Left kidney (tissue), 8 donors: ENCODE results near the gene ANGPTL4. TPM values are rescaled to one million over a fixed set of nuclear protein-coding genes. Genes with fewer than 3 reads are reported as not detected.
A peak's percentile ranks its signal among the peaks of the same experiment; 100 is the strongest.
"Not testable (repeated sequence)": the region's sequence is repeated elsewhere in the genome, so short reads cannot be mapped to it uniquely, and the experiment has no call there.

Experiments
- DNase-seq: peaks from one replicate; pipeline ENCODE4 v3.0.0-alpha.2; 2013
- long read RNA-seq, 8 donors: transcript quantifications; one replicate each; lab custom pipeline, GENCODE V29; 2026
- polyA plus RNA-seq: library from polyadenylated mRNA; unstranded; fragments of 120-200 nt; gene quantifications from one replicate; pipeline ENCODE4 v1.2.1, GENCODE V29; 2013; ENCODE audit not compliant: insufficient read length

The ANGPTL4 gene, protein sequence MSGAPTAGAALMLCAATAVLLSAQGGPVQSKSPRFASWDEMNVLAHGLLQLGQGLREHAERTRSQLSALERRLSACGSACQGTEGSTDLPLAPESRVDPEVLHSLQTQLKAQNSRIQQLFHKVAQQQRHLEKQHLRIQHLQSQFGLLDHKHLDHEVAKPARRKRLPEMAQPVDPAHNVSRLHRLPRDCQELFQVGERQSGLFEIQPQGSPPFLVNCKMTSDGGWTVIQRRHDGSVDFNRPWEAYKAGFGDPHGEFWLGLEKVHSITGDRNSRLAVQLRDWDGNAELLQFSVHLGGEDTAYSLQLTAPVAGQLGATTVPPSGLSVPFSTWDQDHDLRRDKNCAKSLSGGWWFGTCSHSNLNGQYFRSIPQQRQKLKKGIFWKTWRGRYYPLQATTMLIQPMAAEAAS
- 3.6 TPM for polyA plus RNA-seq
- long read RNA-seq, donor 1, partial matches to known transcripts, result 16 of 17 reads
- long read RNA-seq, donor 1, other reads (novel, unspliced or antisense), result 0 of 17 reads
- long read RNA-seq, donor 2, partial matches to known transcripts, result 0 of 2 reads
- long read RNA-seq, donor 2, other reads (novel, unspliced or antisense), result 0 of 2 reads
- long read RNA-seq, donor 3, partial matches to known transcripts, result 0 of 9 reads
- long read RNA-seq, donor 3, other reads (novel, unspliced or antisense), result 8 of 9 reads
- long read RNA-seq, donor 4, result 0 reads
- long read RNA-seq, donor 5, partial matches to known transcripts, result 0 of 33 reads
- long read RNA-seq, donor 5, other reads (novel, unspliced or antisense), result 33 of 33 reads
- long read RNA-seq, donor 6, partial matches to known transcripts, result 6 of 22 reads
- long read RNA-seq, donor 6, other reads (novel, unspliced or antisense), result 15 of 22 reads
- long read RNA-seq, donor 7, partial matches to known transcripts, result 0 of 1 reads
- long read RNA-seq, donor 7, other reads (novel, unspliced or antisense), result 0 of 1 reads
- long read RNA-seq, donor 8, result 0 reads

- peak; percentile 39 for DNase-seq
These were observed at the start of gene ANGPTL4 for GRCh38 chr19:8363803-8364771. ANGPTL4 (plus strand) TSS chr19:8364155; CDS start chr19:8364322, 167 bp downstream.

DNA sequence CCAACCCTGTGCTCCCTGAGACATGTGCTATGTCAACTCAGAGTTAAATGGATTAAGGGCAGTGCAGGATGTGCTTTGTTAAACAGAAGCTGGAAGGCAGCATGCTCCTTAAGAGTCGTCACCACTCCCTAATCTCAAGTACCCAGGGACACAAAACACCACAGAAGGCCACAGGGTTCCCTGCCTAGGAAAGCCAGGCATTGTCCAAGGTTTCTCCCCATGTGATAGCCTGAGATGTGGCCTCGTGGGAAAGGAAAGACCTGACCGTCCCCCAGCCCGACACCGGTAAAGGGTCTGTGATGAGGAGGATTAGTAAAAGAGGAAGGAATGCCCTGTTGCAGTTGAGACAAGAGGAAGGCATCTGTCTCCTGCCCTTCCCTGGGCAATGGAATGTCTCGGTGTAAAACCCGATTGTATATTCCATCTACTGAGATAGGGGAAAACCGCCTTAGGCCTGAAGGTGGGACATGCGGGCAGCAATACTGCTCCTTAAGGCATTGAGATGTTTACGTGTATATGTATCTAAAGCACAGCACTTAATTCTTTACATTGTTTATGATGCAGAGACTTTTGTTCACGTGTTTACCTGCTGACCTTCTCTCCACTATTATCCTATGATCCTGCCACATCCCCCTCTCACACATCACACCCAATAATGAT, 48.8 kb upstream of the ANGPTL4 start:
- not testable (repeated sequence) for DNase-seq

DNA sequence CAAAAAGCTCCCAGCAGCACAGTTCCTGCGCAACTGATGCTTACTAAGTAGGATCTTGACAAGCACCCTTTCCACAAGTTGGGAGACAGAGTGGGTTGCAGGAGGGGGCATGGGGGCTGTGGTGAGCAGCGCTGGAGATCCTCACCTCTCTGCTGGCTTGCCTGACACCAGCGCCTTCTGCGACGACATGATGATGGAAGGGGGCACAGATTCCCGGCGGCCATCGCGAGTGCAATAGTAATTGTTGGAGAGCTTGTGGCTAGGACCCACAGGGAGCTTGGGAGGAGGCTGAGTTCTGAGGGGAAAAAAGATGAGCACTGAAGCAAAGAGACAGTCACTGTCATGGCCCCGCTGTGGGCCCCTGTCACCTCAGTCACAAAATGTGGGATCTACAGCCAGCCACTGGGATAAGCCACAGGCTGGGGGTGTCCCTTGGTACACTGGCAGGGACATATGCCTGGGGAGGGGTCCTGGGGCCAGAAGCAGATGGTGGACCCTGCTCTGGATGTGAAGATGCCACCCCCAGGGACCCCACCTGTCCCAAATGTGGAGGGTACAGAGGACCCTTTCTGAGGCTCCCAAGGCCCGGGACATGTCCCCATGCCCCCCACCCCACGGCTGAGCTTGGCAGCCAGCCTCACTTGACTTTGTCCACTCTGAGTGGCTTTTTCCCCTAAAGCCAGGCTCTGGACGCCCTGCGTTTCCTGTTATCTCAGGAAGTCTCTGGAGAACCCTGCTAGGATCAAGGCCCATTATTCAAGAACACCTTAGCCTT, 47.4 kb upstream of the ANGPTL4 start:
- DNase-seq, result no peak

DNA sequence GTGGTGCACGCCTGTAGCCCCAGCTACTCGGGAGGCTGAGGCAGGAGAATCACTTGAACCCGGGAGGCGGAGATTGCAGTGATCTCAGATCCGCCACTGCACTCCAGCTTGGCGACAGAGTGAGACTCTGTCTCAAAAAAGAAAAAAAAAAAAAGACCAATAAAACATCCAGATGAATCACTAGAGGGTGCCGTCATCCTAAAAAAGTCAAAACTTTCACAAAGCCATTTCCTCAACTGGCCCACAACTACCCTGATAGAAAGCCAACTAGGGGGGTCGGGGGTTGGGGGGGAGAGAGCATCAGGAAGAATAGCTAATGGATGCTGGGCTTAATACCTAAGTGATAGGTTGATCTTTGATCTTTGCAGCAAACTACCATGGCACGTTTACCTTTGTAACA, 45.1 kb upstream of the ANGPTL4 start:
- not testable (repeated sequence) for DNase-seq

- DNase-seq, result no peak
These were observed 44.0 kb upstream of the ANGPTL4 start for GRCh38 chr19:8319807-8320520.

- DNase-seq, result no peak
These were observed 43.3 kb upstream of the ANGPTL4 start for GRCh38 chr19:8320564-8321066.

DNA sequence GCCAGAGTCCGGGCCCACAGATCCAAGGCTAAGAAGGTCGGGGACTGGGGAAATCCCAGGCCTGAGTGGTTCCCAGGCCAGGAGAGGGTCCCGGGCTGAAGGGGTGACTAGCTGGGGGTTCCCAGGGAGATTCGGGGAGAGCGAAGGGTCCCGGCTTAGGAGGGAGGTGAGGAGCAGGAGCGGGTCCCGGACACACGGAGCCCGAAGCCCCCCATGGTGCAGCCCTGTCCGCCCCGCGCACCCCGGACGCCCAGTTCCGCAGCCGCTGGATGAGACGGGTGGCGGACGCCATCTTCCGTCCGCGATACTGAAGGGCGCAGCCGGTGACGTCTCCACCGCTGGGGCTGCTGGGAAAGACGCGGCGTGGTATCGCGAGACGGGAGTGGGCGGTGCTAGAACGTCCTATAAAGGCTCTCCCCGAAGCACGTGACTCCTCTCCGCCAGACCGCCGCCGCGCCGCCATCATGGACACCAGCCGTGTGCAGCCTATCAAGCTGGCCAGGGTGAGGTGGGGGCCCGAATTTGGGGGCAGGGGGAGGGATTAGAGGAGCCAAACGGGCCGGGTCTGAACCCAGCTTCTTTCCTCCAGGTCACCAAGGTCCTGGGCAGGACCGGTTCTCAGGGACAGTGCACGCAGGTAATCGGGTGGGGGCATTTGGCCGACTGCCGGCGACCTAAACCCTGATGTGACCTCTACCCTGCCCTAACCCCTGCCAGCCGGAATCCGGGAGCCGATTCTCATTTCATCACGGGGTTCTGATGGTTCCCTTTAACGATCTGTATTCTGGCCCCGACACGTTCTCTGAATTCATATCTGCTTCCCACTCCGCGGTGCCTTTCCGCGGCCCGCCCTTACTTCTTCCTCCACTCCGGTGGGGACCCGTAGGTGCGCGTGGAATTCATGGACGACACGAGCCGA, 42.6 kb upstream of the ANGPTL4 start, which contains the start of the genes NDUFA7 and RPS28:
TSS of gene NDUFA7 (minus strand) at position 309 of the 919 bp plus-strand sequence. CDS start at position 292, 17 bp downstream.
TSS of gene RPS28 (plus strand) at position 430 of the 919 bp plus-strand sequence. CDS start at position 465, 35 bp downstream.
- DNase-seq, result peak; percentile 97

DNA sequence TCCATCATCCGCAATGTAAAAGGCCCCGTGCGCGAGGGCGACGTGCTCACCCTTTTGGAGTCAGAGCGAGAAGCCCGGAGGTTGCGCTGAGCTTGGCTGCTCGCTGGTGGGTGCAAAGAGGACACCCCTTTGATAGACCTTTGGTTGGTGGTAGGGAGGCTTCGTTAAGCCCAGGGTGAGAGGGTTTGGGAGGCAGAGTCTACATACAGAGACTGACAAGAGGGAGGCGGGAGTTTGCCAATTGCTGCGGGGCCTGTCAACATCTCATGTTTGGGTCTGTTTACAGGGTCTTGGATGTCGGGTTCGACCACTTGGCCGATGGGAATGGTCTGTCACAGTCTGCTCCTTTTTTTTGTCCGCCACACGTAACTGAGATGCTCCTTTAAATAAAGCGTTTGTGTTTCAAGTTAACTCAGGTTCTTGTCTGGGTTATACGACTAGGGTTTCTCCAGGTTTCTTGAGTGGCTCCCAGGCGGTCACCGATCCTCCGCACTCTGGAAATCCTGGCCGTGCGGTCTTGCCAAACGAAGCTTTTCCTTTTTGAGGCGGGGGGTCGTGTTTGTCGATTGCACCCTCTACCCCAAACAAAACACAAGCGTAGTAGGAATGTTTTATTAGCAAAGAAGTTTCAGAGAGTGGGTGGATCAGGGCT, 41.8 kb upstream of the ANGPTL4 start:
- DNase-seq, result no peak

DNA sequence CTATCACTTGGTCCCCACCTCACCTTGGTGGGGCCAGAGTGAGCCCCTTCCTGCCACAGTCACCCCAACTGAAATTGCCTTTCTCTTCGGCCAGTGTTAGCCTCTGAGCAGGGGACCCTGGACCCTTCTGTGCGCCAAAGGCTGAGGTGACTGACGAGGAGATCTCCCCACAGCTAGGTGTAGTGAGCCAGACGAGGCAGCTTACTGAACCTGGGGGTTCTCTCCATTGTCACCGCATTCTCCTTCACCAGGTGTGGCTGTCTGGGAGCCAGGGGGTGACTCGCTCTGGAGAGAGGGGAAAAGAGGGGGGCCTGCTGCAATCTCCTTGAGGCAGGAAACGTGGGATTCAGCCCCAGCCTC, 41.3 kb upstream of the ANGPTL4 start:
- DNase-seq, result no peak

DNA sequence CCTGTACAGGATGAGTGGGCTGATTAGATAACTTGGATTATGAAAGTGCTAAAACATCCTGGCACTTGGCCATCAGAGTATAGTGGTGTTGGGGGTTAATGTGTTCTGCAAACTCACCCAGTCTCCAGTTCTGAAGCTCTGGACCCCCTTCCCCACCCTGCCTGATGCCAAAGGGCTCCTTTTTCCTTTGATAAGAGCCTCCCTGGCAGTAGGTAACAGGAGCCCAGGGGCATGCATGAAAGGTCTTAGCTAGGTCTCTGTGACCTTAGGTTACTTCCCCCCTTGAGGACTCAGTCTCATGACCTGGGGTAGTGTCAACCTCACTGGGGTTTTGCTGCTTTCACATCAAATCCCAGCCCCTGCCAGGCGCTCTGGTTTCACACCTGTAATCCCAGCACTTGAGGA, 40.2 kb upstream of the ANGPTL4 start:
- no peak for DNase-seq

GRCh38 chr19:8324186-8325050, 39.5 kb upstream of the ANGPTL4 start:
- DNase-seq, result no peak

DNA sequence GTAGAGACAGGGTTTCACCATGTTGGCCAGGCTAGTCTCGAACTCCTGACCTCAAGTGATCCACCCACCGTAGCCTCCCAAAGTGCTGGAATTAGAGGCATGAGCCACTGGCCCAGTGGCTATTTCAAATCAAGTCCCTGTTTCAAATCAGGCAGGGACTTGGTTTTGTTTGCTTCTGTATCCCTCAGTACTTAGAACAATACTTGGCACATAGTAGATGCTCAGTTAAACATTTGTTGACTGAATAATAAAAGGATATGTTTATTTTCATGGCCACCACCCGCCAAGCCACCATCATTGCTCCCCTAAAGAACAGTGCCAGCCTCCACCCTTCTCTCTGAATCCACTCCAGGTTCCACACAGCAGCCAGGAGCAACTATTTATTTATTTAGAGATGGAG, 38.5 kb upstream of the ANGPTL4 start:
- no peak for DNase-seq

DNA sequence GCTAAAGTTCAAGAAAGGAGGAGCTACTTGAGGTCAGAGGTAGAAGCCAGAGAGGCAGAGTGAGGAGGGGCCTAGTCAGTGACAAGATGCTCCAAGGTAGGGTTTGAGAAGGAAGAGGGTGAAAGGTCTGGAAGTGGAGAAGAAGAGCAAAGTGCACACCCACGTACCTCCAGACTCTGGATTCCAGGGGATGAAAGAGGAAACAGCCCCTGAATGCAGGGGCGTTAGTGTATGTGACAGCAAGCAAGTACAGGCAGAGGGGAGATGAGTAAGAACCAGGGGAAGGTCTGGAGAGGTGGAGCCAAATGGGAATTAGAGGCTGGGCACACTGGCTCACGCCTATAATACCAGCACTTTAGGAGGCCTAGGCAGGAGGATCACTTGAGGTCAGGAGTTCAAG, 34.0 kb upstream of the ANGPTL4 start:
- no peak for DNase-seq

DNA sequence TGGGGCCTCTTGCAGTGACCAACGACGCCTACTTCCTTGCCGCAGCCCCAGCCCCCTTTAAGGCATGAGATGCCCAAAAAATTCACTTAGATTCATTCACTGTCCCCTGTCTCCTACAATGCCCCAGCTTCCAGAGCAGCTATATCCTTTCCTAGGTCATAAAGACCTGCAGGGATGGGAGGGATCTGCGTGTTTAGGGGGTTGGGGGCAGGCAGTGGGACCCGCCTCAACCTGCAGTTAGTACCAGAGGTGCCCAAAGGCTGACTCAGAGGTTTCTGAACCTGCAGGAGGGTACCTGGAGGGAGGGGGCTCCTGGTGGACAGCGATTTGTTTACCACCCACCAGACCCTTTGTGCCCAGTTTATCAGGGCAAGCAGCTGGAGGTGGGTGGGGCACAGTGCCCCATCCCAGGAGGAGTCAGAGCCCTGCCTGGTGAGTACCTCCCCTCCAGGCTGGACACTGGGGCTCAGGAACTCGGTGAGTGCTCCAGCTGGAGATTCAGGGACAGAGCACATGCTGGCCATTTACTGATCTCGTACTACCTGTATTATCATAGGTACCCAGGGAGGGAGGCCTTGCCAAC, 32.6 kb upstream of the ANGPTL4 start:
- no peak for DNase-seq

DNA sequence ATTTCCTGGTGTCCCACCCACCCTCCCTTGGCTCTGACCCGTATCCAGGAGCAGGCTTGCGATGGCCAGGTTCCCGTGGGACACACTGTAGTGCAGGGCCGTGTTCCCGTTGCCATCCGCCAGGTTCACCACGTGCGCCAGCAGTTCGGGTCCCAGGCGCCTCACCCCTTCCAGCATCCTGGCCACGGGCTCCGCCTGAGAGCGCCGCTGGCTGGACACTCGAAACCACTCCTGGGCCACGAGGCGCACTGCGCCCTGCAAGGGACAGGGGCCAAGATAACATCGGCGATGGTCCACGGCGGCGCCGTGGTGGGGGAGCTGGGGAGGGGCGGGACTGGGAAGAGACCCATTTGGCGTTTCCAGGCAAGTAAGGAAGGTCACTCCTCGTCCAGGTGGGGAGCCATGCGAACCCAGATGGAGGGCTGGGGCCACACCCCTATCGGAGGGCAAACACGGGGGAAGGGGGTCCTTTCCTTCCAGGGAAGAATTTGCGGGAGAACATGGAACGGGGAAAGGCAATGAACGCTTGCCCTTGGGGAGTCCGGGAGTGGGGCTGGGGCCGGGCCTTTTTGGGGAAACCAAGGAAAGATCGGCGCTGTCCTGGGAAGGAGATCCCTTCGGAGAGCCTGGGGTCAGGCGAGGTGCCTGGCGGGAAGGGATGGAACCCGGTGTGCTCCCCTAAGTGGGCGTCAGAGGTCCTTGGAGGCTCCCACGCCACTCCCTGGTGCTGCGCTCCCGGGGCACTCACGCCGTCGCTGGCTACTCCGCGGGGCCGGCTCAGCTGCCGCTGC, 30.8 kb upstream of the ANGPTL4 start:
- no peak for DNase-seq
